ENCODE measurements around the gene PLLP.
"Not testable (repeated sequence)": the region's sequence is repeated elsewhere in the genome, so short reads cannot be mapped to it uniquely, and the experiment has no call there.

The PLLP gene

GRCh38 chr16:57271063-57271345 is 13.5 kb downstream of the PLLP start:
- no peak for DNase-seq

DNA sequence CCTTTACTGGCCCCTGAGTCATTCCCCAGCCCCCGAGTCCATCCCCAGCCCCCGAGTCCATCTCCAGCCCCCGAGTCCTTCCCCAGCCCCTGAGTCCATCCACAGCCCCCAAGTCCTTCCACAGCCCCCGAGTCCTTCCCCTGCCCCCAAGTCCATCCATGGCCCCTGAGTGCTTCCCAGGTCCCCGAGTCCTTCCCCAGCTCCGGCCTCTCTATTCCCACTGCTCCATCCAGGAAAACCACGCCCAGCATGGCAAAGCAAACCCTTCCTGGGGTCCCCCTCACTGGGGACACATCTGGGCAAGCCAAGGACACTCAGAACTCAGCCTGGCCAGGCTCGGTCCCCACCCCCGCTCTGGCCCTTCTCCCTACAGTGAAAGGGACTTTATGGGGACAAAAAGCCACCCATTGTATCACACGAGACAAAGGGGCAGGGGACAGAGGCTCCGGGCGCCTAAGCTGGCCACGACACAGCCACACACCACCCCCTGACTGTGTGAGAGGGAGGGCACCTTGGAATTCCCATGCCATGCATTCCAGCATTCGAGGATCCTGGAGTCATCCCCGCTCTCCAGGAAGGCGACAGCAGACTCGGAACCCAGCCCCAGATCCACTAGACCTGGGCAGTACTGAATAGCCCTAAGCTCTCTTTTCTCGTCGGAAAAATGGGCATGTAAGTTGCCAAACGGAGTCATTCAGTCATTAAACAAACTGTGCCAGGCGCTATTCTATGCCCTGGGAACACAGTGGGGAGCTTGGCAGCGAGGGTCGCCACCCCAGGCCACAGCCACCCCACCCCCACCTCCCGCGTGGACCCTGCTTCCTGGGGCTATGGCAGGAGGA is 14.0 kb downstream of the PLLP start:
- DNase-seq = no peak

- no peak for DNase-seq
These were observed 15.4 kb downstream of the PLLP start for GRCh38 chr16:57268804-57269800.

DNA sequence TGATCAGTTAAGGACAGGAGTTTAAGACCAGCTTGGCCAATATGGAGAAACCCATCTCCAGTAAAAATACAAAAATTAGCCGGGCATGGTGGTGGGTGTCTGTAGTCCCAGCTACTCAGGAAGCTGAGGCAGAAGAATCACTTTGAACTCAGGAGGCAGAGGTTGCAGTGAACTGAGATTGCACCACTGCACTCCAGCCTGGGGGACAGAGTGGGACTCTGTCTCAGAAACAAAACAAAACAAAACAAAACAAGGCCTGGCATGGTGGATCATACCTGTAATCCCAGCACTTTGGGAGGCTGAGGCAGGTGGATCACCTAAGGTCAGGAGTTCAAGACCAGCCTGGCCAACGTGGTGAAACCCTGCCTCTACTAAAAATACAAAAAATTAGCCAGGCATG is 17.1 kb downstream of the PLLP start:
- DNase-seq = not testable (repeated sequence)

- no peak for DNase-seq
These were observed 17.8 kb downstream of the PLLP start for GRCh38 chr16:57266531-57267260.

GRCh38 chr16:57265850-57266530 is 18.5 kb downstream of the PLLP start:
- no peak for DNase-seq

DNA sequence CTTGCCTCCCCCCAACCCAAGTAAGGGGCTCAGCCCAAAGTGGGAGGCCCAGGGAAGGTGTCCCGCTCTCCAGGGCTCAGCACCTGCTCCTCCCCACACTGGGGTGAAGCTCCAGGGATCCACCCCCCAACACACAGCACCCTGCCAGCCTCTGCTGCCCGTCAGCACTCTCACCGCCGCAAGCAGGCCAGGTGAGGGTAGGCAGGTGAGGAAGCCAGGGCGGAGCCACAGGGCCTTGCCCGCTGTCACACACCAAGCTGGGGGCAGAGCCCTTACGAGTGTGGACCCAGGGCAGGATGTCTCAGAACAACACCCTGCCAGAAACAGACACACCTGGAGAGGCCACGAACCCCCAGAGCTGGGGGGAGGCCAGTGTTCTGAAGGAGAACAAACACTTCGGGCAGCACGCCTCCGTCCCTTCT is 19.5 kb downstream of the PLLP start:
- DNase-seq = no peak

GRCh38 chr16:57264381-57264780 is 20.1 kb downstream of the PLLP start:
- no peak for DNase-seq

- no peak for DNase-seq
These were observed 20.7 kb downstream of the PLLP start for GRCh38 chr16:57263541-57264351.

- no peak for DNase-seq
These were observed 21.5 kb downstream of the PLLP start for GRCh38 chr16:57262841-57263540.

DNA sequence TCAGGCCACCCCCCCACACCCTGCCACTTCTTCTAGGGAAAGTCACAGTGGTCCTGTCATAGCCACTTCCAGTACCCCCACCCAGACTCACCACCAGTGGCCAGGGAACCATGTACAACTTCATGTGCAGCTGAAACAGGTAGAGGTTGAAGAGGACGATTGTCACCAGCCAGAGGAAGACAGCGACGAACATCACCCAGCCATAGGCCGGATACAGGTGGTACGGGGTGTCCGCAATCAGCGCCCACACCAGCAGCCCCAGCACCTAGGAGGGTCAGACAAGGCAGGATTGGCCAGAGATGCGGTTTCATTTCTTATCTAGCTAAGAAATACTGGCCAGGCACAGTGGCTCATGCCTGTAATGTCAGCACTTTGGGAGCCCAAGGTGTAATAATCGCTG is 22.7 kb downstream of the PLLP start:
- DNase-seq = no peak

DNA sequence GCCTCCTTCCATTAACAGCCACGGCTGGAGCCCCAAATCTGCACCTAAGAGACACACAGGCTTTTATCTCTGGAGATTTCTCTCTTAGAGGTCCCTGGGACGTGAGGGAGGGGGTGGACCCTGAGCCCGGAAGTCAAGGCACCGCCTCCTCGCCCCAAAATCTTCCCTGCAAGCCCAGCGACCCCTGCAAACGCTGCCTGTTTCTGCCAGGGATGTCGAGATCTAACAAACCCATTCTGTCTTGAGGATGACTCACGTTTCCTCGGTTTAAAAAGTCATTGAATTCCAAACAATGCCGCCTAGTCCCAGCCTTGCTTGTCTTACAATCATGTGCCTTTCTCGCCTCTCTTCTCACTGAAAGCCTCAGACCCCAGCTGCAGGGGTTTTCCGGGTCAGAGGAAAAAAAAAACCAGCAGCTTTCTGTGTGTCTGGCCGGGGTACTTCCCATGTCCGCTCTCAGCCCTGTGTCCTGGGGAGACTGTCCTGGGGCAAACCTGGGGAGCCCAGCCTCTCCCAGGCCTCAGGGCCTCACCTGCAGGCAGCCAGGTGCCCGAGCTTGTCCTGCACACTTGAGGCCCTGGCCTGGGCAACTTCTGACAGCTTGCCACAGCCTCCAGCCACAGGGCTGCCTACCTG is 24.1 kb downstream of the PLLP start:
- no peak for DNase-seq

DNA sequence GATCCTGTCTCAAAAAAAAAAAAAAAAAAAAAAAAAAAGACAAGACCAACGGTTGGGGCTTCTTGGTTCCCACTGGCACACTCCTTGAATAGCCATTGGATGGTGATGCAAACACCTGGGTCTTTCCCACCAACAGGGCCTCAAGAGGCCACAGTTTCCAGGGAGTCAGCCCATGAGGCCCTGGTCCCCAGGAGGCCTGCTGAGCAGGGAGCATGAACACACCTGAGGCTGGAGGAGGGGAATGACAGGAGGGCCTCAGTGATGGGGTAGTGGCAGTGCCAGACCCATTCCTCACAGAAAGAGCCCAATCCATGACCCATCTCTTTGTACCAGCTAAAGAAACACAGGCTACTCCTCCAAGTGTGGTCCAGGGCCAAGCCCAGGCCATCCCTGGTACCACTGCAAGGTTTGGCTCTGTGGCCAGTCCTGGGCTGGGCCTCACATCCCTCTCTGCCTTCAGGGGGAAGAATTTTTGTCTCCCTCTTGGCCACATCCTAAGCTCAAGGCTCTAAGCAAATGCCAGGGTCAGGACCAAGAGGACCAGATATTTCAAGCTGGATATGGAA is 25.5 kb downstream of the PLLP start:
- no peak for DNase-seq

- DNase-seq = no peak
These were observed 26.1 kb downstream of the PLLP start for GRCh38 chr16:57258226-57258909.

GRCh38 chr16:57257455-57258070 is 26.9 kb downstream of the PLLP start:
- no peak for DNase-seq

DNA sequence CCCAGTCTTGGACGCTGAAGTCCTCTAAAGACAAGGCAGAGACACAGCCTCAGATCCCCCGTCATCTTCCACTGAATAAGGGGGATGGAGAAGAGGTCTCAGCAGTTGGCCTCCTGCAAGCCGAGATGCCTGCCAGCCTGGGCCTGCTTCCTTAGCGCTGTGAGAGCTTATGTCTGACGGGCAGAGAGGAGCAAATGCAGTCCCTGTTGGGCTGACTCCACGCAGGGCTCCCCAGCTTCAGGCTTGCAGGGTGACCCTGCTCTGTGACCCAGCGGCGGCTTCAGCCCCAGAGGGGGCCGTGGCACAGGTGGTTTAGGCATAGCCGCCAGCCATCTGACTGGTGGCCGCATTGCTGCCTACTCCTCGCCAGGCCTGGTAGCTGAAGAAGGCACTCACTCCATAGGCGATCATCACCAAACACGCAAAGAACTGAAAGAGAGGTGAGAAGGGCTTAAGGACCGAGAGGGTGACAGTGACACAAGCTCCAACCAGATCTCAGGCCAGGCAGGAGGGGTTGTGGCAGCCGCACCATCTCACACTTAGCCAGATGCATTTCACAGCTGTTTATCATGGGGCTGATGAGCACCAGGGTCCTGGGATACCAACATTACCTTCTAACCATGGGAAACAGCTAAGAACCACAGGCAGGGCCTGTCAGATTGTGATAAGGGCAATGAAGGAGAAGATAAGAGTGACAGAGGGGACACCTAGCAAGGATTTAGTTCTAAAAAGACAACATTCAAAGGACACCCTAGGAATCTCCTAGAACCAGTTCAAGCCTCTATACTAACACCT is 27.7 kb downstream of the PLLP start:
- no peak for DNase-seq

GRCh38 chr16:57255686-57256415 is 28.6 kb downstream of the PLLP start:
- no peak for DNase-seq

DNA sequence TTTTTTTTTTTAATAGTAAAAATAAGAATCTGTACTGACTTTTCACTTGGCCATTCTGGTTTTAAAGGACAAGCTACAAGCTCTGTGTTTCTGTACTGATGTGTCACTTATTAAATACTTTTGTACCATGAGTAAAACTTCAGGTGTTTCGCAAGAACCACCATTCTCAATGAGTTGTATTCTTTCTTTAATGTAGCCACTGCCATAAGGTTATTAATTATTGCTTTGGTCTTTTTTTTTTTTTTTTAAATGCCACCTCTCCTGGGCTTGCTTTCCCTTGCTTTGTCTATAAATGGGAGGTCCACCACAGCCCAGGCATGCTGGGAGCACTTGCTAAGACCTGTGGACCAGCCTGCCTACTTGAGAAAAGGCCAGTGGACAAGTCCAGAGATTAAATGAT is 31.0 kb downstream of the PLLP start:
- no peak for DNase-seq
